GM19467 (cell line): ENCODE measurements around the gene CRACR2A.

Source experiments
- ATAC-seq: cut with Tn5 transposase; IDR thresholded peaks from one replicate; pipeline ENCODE4 v1.9.1; 2021; ENCODE audit warnings: mild to moderate bottlenecking, moderate library complexity; ENCODE audit not compliant: unreplicated experiment

The CRACR2A gene

GRCh38 chr12:3752741-3753486, at the start of gene CRACR2A:
TSS of gene CRACR2A (minus strand) at chr12:3753109. CDS start at chr12:3696999, 56,110 bp downstream.
- peak; percentile 75 for ATAC-seq

GRCh38 chr12:3797531-3798048, 44.7 kb upstream of the CRACR2A start:
- ATAC-seq = no peak

- ATAC-seq = no peak
These were observed 42.7 kb upstream of the CRACR2A start for GRCh38 chr12:3795492-3796133.

GRCh38 chr12:3795066-3795465, 42.2 kb upstream of the CRACR2A start:
- no peak for ATAC-seq

GRCh38 chr12:3792623-3793288, 39.8 kb upstream of the CRACR2A start:
- ATAC-seq = no peak

GRCh38 chr12:3791256-3791874, 38.5 kb upstream of the CRACR2A start:
- no peak for ATAC-seq

- ATAC-seq = no peak
These were observed 37.7 kb upstream of the CRACR2A start for GRCh38 chr12:3790642-3791041.

GRCh38 chr12:3789838-3790237, 36.9 kb upstream of the CRACR2A start:
- ATAC-seq = no peak

GRCh38 chr12:3777206-3777809, 24.4 kb upstream of the CRACR2A start:
- no peak for ATAC-seq

GRCh38 chr12:3775385-3776035, 22.6 kb upstream of the CRACR2A start:
- no peak for ATAC-seq

GRCh38 chr12:3772380-3772779, 19.5 kb upstream of the CRACR2A start:
- no peak for ATAC-seq

GRCh38 chr12:3771853-3772252, 18.9 kb upstream of the CRACR2A start:
- ATAC-seq = no peak

- ATAC-seq = no peak
These were observed 18.0 kb upstream of the CRACR2A start for GRCh38 chr12:3770891-3771290.

GRCh38 chr12:3768911-3769447, 16.1 kb upstream of the CRACR2A start:
- ATAC-seq = no peak

GRCh38 chr12:3761116-3761735, 8.3 kb upstream of the CRACR2A start:
- no peak for ATAC-seq

GRCh38 chr12:3759878-3760277, 7.0 kb upstream of the CRACR2A start:
- ATAC-seq = no peak

GRCh38 chr12:3757261-3757660, 4.4 kb upstream of the CRACR2A start:
- ATAC-seq = no peak

GRCh38 chr12:3755898-3756297, 3.0 kb upstream of the CRACR2A start:
- no peak for ATAC-seq

GRCh38 chr12:3753544-3754284, 805 bp upstream of the CRACR2A start:
- no peak for ATAC-seq
